ENCODE measurements around the gene PBX1. TPM values are rescaled to one million over a fixed set of nuclear protein-coding genes. Genes with fewer than 3 reads are reported as not detected.

The PBX1 gene
- total RNA-seq, 2 donors from 2014 or later, result 33.3 to 37.4 TPM

DNA sequence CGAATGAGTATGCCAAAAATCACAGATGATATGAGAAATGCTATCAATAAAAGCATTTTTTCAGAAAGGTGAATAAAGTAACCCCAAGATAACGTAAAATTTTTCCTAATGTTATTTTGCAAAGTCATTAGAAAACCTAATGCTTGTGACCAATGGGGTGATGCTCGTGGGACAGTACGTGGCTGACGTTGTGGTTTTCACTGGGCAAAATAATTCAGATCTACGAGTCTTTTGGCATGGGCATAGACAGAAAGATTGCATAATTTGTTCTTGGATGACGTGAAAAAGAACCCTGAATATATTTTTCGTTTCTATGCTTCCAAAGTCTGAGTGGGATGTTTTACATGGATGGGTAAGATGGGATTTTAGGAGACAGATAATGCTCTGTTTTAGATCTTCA is 71.0 kb downstream of the PBX1 start:
- Histone ChIP-seq H3K27ac (peak overlapping the region in 1 of 2 donors; percentile 52), H3K4me3 (no peak overlapping the region), H3K9me3 (no peaks in the 10 kb centered on the region), H3K4me1 (peaks cover 0 to 41% of the 10 kb centered on the region in 2 donors), H3K27me3 (no peaks in the 10 kb centered on the region), H3K36me3 (no peaks in the 10 kb centered on the region)
- TF ChIP-seq, protein P1, sequence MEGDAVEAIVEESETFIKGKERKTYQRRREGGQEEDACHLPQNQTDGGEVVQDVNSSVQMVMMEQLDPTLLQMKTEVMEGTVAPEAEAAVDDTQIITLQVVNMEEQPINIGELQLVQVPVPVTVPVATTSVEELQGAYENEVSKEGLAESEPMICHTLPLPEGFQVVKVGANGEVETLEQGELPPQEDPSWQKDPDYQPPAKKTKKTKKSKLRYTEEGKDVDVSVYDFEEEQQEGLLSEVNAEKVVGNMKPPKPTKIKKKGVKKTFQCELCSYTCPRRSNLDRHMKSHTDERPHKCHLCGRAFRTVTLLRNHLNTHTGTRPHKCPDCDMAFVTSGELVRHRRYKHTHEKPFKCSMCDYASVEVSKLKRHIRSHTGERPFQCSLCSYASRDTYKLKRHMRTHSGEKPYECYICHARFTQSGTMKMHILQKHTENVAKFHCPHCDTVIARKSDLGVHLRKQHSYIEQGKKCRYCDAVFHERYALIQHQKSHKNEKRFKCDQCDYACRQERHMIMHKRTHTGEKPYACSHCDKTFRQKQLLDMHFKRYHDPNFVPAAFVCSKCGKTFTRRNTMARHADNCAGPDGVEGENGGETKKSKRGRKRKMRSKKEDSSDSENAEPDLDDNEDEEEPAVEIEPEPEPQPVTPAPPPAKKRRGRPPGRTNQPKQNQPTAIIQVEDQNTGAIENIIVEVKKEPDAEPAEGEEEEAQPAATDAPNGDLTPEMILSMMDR (IDR thresholded peaks at IDR 0.05), result no peak
- DNase-seq (ENCODE audit: low spot score), result no peak

DNA sequence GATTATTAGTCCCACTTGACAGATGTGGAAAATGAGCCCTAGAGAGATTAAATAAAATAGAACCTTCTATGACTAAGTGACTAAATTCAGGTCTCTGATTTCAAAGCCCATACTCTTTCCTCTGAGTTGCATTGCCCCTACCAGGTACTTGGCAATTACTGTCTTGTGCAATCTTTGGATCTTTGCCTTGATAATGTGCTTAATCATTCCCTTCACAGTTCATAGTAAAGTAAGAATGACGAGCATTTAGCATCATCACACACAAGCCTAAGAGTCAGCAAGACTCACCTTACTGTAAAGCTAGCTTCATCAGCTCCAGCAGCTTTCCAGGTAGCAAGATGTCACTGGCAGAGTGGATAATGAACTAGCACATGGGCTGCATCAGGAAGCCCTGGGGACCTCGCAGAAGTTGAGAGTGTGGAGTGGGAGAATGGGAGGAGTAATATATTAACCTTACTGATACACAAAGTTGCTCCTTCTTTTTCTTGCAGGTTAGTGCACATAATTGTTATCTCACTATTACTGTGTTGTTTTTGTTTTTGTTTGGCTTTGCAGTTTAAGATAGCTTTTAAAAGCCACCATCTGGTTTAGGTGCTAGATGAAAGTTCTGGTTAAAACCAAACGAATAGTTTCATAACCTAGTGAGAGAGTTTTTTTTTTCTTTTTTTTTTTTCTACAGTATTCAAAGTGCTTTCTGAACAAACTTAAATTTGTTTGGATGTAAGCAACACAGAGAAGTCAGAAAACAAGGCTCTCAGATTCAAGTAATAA is 71.8 kb downstream of the PBX1 start:
- Histone ChIP-seq H3K27ac (peak overlapping the region in 1 of 2 donors; percentile 52), H3K4me1 (peaks cover 0 to 49% of the 10 kb centered on the region in 2 donors), H3K4me3 (no peak overlapping the region), H3K9me3 (no peaks in the 10 kb centered on the region), H3K36me3 (no peaks in the 10 kb centered on the region), H3K27me3 (no peaks in the 10 kb centered on the region)
- DNase-seq (ENCODE audit: low spot score), result no peak
- TF ChIP-seq, protein P1 (IDR thresholded peaks at IDR 0.05), result no peak

DNA sequence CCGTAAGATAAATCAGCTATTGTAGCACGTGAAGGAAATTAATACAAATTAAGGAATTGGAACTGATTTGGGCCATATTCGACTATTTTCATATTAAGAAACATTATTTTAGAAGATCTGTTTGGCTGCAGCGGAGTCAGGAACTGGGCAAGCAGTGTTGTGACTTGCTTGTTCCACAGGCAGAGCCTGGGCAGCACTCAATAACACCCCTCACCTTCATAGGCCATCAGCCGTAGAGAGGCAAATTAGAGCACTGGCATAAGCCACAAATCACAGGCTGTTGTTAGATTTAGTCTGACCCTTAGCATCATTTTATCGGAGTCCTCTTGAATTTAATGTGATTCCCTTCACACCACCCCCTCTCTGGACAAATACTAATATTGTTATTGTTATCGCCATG is 72.8 kb downstream of the PBX1 start:
- no peaks in the 10 kb centered on the region for H3K36me3 ChIP-seq
- H3K9me3 ChIP-seq, result no peaks in the 10 kb centered on the region
- peaks cover 0 to 58% of the 10 kb centered on the region in 2 donors for H3K4me1 ChIP-seq
- H3K27ac ChIP-seq, result peak overlapping the region; percentile 46 to 52
- DNase-seq (ENCODE audit: low spot score), result no peak
- TF ChIP-seq, protein P1 (IDR thresholded peaks at IDR 0.05), result no peak
- H3K27me3 ChIP-seq, result no peaks in the 10 kb centered on the region
- H3K4me3 ChIP-seq, result no peak overlapping the region

DNA sequence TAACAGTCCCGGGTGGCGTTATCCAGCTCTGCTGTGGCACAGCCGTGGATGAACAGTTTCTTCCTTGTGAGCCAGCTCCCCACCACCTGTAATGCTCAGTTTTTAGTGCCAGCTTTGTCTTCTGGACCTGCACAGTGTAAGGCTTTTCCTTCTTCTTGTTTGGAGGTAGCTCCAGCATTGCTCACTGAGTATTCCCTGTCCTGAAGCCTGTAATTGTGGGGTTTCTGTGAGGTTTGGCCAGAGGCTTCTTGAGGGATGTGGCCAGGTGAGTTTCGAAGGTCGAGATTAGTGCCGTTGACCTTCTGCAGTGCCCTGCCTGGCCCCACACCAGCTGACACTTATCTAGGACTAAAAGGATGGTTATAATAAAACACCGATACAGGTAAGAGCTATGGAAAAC is 75.0 kb downstream of the PBX1 start:
- no peak for DNase-seq (ENCODE audit: low spot score)
- Histone ChIP-seq H3K27ac (peak overlapping the region in 1 of 2 donors; percentile 80), H3K27me3 (no peaks in the 10 kb centered on the region), H3K9me3 (no peaks in the 10 kb centered on the region), H3K36me3 (no peaks in the 10 kb centered on the region), H3K4me1 (peaks cover 0 to 80% of the 10 kb centered on the region in 2 donors), H3K4me3 (no peak overlapping the region)
- TF ChIP-seq, protein P1 (IDR thresholded peaks at IDR 0.05), result no peak

DNA sequence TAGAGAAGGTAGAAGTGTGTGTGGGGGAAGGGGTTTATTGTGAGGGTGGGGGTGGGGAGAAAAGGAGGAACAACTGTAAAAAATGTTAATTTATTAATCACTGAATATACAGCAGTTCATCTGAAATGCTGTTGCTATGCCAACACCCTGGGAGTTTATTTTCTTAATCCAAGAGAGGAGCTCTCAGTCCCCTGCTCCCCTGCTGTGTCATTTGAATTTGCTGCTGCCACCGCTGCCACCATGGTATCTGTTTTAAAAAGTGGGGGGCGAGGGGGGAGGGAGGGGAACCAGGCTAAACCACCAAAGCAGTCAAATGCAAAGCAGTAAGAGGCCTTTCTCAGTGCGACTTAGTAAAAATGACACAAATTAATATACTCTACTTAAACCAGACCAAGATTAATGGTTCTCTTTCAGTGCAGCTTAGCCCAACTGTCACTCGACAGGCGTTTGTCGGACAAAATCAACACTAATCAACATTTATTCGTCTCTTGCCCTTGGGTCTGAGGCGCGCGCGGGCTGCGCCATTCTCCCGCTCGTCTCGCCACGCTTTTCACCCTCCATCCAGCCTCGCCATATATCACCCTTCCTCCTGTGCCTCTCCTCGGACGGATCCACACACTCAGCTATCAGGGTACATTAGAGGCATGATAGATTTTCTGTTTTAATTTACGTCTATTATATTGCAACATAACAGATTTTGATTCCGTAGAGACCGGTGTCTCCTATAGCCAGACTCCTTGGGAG is 76.2 kb downstream of the PBX1 start:
- Histone ChIP-seq H3K27ac (peak overlapping the region in 1 of 2 donors; percentile 80), H3K4me1 (peaks cover 0 to 91% of the 10 kb centered on the region in 2 donors), H3K27me3 (no peaks in the 10 kb centered on the region), H3K36me3 (no peaks in the 10 kb centered on the region), H3K4me3 (no peak overlapping the region), H3K9me3 (no peaks in the 10 kb centered on the region)
- TF ChIP-seq, protein P1 (IDR thresholded peaks at IDR 0.05), result no peak
- no peak for DNase-seq (ENCODE audit: low spot score)
